WTC11 (cell line): ENCODE measurements around the gene ARHGAP40. TPM values are rescaled to one million over a fixed set of nuclear protein-coding genes. Genes with fewer than 3 reads are reported as not detected.

Experiments used
- ATAC-seq: fragments of 200-7000 bp; cut with Tn5 transposase; 2 replicates; pipeline ENCODE4 v1.10.0; 2021; ENCODE audit warnings: mild to moderate bottlenecking, moderate library complexity
- CTCF ChIA-PET: fragments of 300-600 bp; sonication (Branson Sonifier 250); formaldehyde crosslinking; loops from one replicate; lab custom pipeline; 2021; ENCODE audit warnings: antibody characterized with exemption; lab: Charles Lee
- POLR2A ChIA-PET: fragments of 350-600 bp; sonication (Branson Sonifier 250); formaldehyde crosslinking; loops from one replicate; lab custom pipeline; 2021; ENCODE audit warnings: antibody characterized with exemption; lab: Charles Lee
- DNase-seq: peaks from one replicate; pipeline ENCODE4 v3.0.0; 2021; ENCODE audit warnings: low spot score
- H3K27ac Mint-ChIP-seq: 2 replicates; pipeline ENCODE4 v1.8.0; 2021; ENCODE audit warnings: mixed read lengths
- H3K27me3 Mint-ChIP-seq: 2 replicates; pipeline ENCODE4 v1.8.0; 2021; ENCODE audit warnings: low read depth, mild to moderate bottlenecking, moderate library complexity, mixed read lengths
- H3K36me3 Mint-ChIP-seq: 2 replicates; pipeline ENCODE4 v1.8.0; 2021; ENCODE audit warnings: mixed read lengths
- H3K4me1 Mint-ChIP-seq: 2 replicates; pipeline ENCODE4 v1.8.0; 2022; ENCODE audit warnings: mixed read lengths
- H3K4me3 Mint-ChIP-seq: 2 replicates; pipeline ENCODE4 v1.8.0; 2021; ENCODE audit warnings: mild to moderate bottlenecking, moderate library complexity, mixed read lengths
- H3K9me3 Mint-ChIP-seq: 2 replicates; pipeline ENCODE4 v1.8.0; 2021; ENCODE audit warnings: mixed read lengths
- JUN ChIP-seq: sonication (generic); formaldehyde crosslinking; IDR thresholded peaks from 2 replicates; pipeline ENCODE4 v1.8.0; 2023; ENCODE audit warnings: mild to moderate bottlenecking, missing genetic modification reagents
- NR3C1 ChIP-seq: sonication (generic); formaldehyde crosslinking; conservative IDR thresholded peaks from 2 replicates; pipeline ENCODE4 v1.8.1; 2023; ENCODE audit warnings: low read depth, mild to moderate bottlenecking, missing genetic modification reagents
- SMAD3 ChIP-seq: sonication (generic); formaldehyde crosslinking; IDR thresholded peaks from 2 replicates; pipeline ENCODE4 v1.8.0; 2022; ENCODE audit warnings: missing genetic modification reagents, mild to moderate bottlenecking, borderline replicate concordance
- TCF7 ChIP-seq: sonication (generic); formaldehyde crosslinking; IDR thresholded peaks from 2 replicates; pipeline ENCODE4 v1.8.0; 2022; ENCODE audit warnings: mild to moderate bottlenecking, low read depth, missing genetic modification reagents, moderate library complexity
- ZBTB21 ChIP-seq: sonication (generic); formaldehyde crosslinking; IDR thresholded peaks from 2 replicates; pipeline ENCODE4 v1.8.1; 2023; ENCODE audit warnings: mild to moderate bottlenecking, missing genetic modification reagents, borderline replicate concordance
- ZNF121 ChIP-seq: sonication (generic); formaldehyde crosslinking; IDR thresholded peaks from 2 replicates; pipeline ENCODE4 v1.8.0; 2023; ENCODE audit warnings: missing genetic modification reagents
- total RNA-seq: library from RNA; stranded (reverse); gene quantifications from 3 replicates; pipeline ENCODE4 v1.2.3, GENCODE V29; 2021
- TF ChIP-seq, protein P1 (sequence below): sonication (generic); formaldehyde crosslinking; IDR thresholded peaks from 2 replicates; pipeline ENCODE4 v1.8.1; 2022; ENCODE audit warnings: missing genetic modification reagents, borderline replicate concordance
- TF ChIP-seq, protein P2 (sequence below): fragments of 250-450 bp; sonication (Bioruptor Pico); IDR thresholded peaks from 2 replicates; pipeline ENCODE4 v1.9.0; 2021; ENCODE audit warnings: moderate library complexity, mild to moderate bottlenecking, inconsistent platforms, borderline replicate concordance
- TF ChIP-seq, protein P3 (sequence below): sonication (generic); formaldehyde crosslinking; IDR thresholded peaks from 2 replicates; pipeline ENCODE4 v1.8.1; 2022; ENCODE audit warnings: mild to moderate bottlenecking, missing genetic modification reagents, moderate library complexity, borderline replicate concordance
- TF ChIP-seq, protein P4 (sequence below): sonication (generic); formaldehyde crosslinking; IDR thresholded peaks from 2 replicates; pipeline ENCODE4 v1.8.0; 2023; ENCODE audit warnings: mild to moderate bottlenecking, missing genetic modification reagents

The ARHGAP40 gene
- total RNA-seq, 1 experiment from 2014 or later: 0.72 TPM

DNA sequence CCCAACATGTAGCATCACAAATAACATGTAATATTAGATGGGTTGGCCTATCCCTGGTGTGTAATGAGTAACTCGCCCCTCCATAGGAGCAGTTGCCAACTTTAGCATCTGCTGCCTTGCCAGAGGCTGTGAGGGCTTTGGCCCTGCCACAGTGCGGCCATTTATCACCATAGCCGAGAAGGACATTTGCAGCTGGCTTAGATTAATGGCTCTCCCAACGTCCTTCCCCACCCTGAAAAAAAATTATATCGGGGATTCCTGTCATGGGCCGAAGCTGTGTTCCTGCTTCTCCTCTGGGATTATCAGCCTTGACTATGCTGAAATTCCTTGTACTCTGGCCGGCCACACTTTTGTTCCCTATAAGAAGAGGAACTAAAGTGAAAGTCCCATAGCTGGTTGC, 28.2 kb upstream of the ARHGAP40 start:
- CTCF ChIA-PET: no interaction called here
- peaks cover 25% of the 10 kb centered on the region for H3K36me3 Mint-ChIP-seq
- H3K4me3 Mint-ChIP-seq: no peak overlapping the region
- H3K4me1 Mint-ChIP-seq: peaks cover 9% of the 10 kb centered on the region
- H3K9me3 Mint-ChIP-seq: no peaks in the 10 kb centered on the region
- no peak for ATAC-seq
- TF ChIP-seq TCF7 (CRISPR knock-in tag): no peak
- TF ChIP-seq, protein P1, sequence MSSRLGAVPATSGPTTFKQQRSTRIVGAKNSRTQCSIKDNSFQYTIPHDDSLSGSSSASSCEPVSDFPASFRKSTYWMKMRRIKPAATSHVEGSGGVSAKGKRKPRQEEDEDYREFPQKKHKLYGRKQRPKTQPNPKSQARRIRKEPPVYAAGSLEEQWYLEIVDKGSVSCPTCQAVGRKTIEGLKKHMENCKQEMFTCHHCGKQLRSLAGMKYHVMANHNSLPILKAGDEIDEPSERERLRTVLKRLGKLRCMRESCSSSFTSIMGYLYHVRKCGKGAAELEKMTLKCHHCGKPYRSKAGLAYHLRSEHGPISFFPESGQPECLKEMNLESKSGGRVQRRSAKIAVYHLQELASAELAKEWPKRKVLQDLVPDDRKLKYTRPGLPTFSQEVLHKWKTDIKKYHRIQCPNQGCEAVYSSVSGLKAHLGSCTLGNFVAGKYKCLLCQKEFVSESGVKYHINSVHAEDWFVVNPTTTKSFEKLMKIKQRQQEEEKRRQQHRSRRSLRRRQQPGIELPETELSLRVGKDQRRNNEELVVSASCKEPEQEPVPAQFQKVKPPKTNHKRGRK (CRISPR knock-in tag): no peak
- TF ChIP-seq, protein P2, sequence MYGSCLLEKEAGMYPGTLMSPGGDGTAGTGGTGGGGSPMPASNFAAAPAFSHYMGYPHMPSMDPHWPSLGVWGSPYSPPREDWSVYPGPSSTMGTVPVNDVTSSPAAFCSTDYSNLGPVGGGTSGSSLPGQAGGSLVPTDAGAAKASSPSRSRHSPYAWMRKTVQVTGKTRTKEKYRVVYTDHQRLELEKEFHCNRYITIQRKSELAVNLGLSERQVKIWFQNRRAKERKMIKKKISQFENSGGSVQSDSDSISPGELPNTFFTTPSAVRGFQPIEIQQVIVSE: no peak
- TF ChIP-seq, all 79 proteins: peak for 0
- DNase-seq: no peak
- POLR2A ChIA-PET: interaction anchor here (0.6 kb wide), 1 partner anchor 220 kb away, joined by 3 read pairs; no protein-coding TSS in a partner anchor
- H3K27ac Mint-ChIP-seq: no peak overlapping the region
- H3K27me3 Mint-ChIP-seq: no peaks in the 10 kb centered on the region

DNA sequence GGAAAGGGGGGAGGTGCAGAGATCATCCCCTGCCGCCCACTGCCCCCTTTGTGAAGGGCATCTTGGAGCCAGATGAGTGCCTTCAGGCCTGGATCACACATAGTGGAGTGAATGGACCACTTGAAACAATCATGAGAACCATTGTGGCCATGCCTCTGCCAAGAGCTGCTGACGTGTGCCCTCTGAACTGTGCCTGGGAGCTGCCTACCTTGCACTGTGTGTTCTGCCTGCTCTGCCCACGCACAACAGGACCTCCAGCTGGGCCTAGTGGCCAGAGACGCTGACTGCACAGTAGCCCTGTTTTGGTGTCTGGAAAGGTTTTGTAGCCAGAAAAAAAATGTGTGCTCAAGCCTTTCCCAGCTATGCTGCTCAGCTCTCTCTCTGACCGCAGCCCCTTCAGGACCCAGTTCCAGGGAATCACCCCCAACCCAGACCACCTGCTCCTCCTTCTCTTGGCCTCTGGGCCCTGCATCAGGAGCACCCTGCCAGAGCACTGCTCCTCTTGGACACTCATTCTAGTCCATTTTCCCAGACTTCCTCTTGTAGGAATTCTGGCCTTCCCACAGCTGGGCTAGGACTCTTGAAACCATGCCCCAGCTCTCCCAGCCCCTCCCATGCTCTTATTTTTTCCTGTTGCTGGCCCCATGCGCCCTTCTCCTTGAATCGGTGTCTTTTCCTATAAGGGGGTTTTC, 22.2 kb upstream of the ARHGAP40 start:
- ChIA-PET POLR2A (no interaction called here), CTCF (interaction anchor here (0.7 kb wide), 1 partner anchor 28 kb away, joined by 3 read pairs; no protein-coding TSS in a partner anchor)
- DNase-seq (no peak), ATAC-seq (0 out of 2 replicates have a peak, but pooled peaks have one; percentile 10)
- Mint-ChIP-seq H3K9me3 (no peaks in the 10 kb centered on the region), H3K4me1 (peaks cover 23% of the 10 kb centered on the region), H3K4me3 (no peak overlapping the region), H3K27me3 (no peaks in the 10 kb centered on the region), H3K27ac (no peak overlapping the region), H3K36me3 (peaks cover 11% of the 10 kb centered on the region)
- TF ChIP-seq, protein P3, sequence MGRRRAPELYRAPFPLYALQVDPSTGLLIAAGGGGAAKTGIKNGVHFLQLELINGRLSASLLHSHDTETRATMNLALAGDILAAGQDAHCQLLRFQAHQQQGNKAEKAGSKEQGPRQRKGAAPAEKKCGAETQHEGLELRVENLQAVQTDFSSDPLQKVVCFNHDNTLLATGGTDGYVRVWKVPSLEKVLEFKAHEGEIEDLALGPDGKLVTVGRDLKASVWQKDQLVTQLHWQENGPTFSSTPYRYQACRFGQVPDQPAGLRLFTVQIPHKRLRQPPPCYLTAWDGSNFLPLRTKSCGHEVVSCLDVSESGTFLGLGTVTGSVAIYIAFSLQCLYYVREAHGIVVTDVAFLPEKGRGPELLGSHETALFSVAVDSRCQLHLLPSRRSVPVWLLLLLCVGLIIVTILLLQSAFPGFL (CRISPR knock-in tag): 0 out of 2 replicates have a peak, but pooled peaks have one; percentile 39
- TF ChIP-seq SMAD3 (no peak), JUN (CRISPR knock-in tag) (no peak)
- TF ChIP-seq, protein P4, sequence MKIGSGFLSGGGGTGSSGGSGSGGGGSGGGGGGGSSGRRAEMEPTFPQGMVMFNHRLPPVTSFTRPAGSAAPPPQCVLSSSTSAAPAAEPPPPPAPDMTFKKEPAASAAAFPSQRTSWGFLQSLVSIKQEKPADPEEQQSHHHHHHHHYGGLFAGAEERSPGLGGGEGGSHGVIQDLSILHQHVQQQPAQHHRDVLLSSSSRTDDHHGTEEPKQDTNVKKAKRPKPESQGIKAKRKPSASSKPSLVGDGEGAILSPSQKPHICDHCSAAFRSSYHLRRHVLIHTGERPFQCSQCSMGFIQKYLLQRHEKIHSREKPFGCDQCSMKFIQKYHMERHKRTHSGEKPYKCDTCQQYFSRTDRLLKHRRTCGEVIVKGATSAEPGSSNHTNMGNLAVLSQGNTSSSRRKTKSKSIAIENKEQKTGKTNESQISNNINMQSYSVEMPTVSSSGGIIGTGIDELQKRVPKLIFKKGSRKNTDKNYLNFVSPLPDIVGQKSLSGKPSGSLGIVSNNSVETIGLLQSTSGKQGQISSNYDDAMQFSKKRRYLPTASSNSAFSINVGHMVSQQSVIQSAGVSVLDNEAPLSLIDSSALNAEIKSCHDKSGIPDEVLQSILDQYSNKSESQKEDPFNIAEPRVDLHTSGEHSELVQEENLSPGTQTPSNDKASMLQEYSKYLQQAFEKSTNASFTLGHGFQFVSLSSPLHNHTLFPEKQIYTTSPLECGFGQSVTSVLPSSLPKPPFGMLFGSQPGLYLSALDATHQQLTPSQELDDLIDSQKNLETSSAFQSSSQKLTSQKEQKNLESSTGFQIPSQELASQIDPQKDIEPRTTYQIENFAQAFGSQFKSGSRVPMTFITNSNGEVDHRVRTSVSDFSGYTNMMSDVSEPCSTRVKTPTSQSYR (CRISPR knock-in tag): no peak

DNA sequence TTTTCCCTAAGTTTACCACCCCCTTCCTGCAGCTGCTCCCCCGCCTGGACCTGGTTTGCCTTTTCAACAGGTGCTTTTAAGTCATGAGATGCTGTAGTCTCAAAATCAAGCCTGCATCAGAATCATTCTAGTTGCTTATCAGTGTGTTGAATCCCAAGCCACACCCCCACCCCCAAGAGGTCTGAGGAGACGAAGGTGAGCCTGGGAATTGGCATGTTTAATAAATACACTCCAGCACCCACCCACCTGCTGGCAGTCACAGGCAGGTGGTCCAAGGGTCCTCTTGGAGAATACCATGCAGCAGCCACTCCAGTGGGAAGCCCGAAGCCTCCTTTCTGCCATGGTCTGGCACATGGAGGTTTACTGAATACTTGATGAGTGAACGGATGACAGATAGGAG, 21.7 kb upstream of the ARHGAP40 start:
- H3K27ac Mint-ChIP-seq: no peak overlapping the region
- DNase-seq: no peak
- no peaks in the 10 kb centered on the region for H3K27me3 Mint-ChIP-seq
- H3K9me3 Mint-ChIP-seq: no peaks in the 10 kb centered on the region
- peaks cover 23% of the 10 kb centered on the region for H3K4me1 Mint-ChIP-seq
- POLR2A ChIA-PET: no interaction called here
- no peak for ATAC-seq
- H3K36me3 Mint-ChIP-seq: peaks cover 6% of the 10 kb centered on the region
- no peak for TF ChIP-seq NR3C1 (CRISPR knock-in tag)
- TF ChIP-seq, all 79 proteins: peak for 0
- H3K4me3 Mint-ChIP-seq: no peak overlapping the region
- CTCF ChIA-PET: no interaction called here

DNA sequence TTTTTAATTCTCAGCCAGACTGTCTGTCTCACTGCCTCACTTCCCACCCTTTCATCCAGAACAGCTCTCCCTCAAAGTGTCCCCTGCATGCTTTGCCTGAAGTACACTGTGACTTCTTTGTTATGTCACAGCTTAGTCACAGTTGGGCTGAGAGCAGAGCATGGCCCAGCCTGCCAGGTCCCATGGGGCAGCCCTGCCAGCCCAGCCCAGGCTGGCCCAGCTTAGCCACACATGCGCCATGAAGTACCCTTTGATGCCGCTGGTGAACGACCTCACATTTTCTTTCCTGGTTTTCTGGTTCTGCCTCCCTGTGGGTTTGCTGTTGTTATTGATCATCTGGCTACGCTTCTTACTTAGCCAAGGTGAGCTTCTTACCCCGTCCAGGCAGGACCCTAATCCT, 20.6 kb upstream of the ARHGAP40 start, which contains the start of gene ADIG:
TSS of gene ADIG (plus strand) at position 185 of the 400 bp plus-strand sequence. CDS start at position 239, 54 bp downstream.
- no peak within 1 kb of the TSS for H3K4me3 Mint-ChIP-seq
- ChIA-PET POLR2A (no interaction called here), CTCF (interaction anchor here (0.6 to 1.3 kb wide), 3 partner anchors 68 to 342 kb away, joined by 3 read pairs; no protein-coding TSS in a partner anchor)
- H3K36me3 Mint-ChIP-seq: no peaks in the 10 kb centered on the region
- peaks cover 23% of the 10 kb centered on the region for H3K4me1 Mint-ChIP-seq
- H3K27me3 Mint-ChIP-seq: no peaks in the 10 kb centered on the region
- H3K27ac Mint-ChIP-seq: no peak within 1 kb of the TSS
- DNase-seq (no peak), ATAC-seq (no peak)
- no peak for TF ChIP-seq ZBTB21 (CRISPR knock-in tag)
- 0 out of 2 replicates have a peak, but pooled peaks have one; percentile 50 for TF ChIP-seq ZNF121 (CRISPR knock-in tag)
- H3K9me3 Mint-ChIP-seq: no peaks in the 10 kb centered on the region
